Measurements from ENCODE around the gene CDADC1. TPM values are rescaled to one million over a fixed set of nuclear protein-coding genes. Genes with fewer than 3 reads are reported as not detected.

CDADC1 gene
- total RNA-seq, 6 experiments from 2014 or later = 2.2 to 10.1 (median 5.4) TPM

- intact Hi-C loops (cut with DNase I) = no loop called here
- no peaks in the 10 kb centered on the region for H3K9me3 ChIP-seq
- no peak overlapping the region for H3K27ac ChIP-seq
- H3K27me3 ChIP-seq = no peaks in the 10 kb centered on the region
- no peaks in the 10 kb centered on the region for H3K36me3 ChIP-seq
- no peak for TF ChIP-seq POLR2A (IDR thresholded peaks at IDR 0.05)
- no peak for TF ChIP-seq CTCF (IDR thresholded peaks at IDR 0.05)
- ATAC-seq (no peak), DNase-seq (no peak)
- H3K4me1 ChIP-seq = peaks cover 0 to 10% (median 4%) of the 10 kb centered on the region in 4 donors
- WGBS (ENCODE audit: insufficient coverage, low coverage, low lambda C conversion rate, missing lambda C conversion rate) = 52% methylated on average over 5 of the region's 5 CpGs
- H3K4me3 ChIP-seq = no peak overlapping the region
These were observed 21.1 kb upstream of the CDADC1 start for GRCh38 chr13:49226613-49227012.

GRCh38 chr13:49234741-49235140, 13.0 kb upstream of the CDADC1 start:
- 57% methylated on average over 3 of the region's 3 CpGs for WGBS (ENCODE audit: insufficient coverage, low coverage, low lambda C conversion rate, missing lambda C conversion rate)
- Histone ChIP-seq H3K36me3 (no peaks in the 10 kb centered on the region), H3K27me3 (no peaks in the 10 kb centered on the region), H3K27ac (no peak overlapping the region), H3K4me1 (peaks cover 0 to 11% (median 0%) of the 10 kb centered on the region in 4 donors), H3K9me3 (no peaks in the 10 kb centered on the region), H3K4me3 (no peak overlapping the region)
- DNase-seq (no peak), ATAC-seq (peak in 3 of 4 donors; percentile 35 to 84 (median 37))
- intact Hi-C loops (cut with DNase I) = no loop called here
- no peak for TF ChIP-seq POLR2A (IDR thresholded peaks at IDR 0.05)
- no peak for TF ChIP-seq CTCF (IDR thresholded peaks at IDR 0.05)

GRCh38 chr13:49235856-49236431, 11.8 kb upstream of the CDADC1 start:
- Histone ChIP-seq H3K27ac (peak overlapping the region in 1 of 3 donors; percentile 9), H3K4me3 (no peak overlapping the region), H3K36me3 (no peaks in the 10 kb centered on the region), H3K9me3 (no peaks in the 10 kb centered on the region), H3K4me1 (peaks cover 0 to 11% (median 0%) of the 10 kb centered on the region in 4 donors), H3K27me3 (no peaks in the 10 kb centered on the region)
- peak; percentile 39 to 73 (median 44) for ATAC-seq
- TF ChIP-seq POLR2A (IDR thresholded peaks at IDR 0.05) = no peak
- TF ChIP-seq CTCF (IDR thresholded peaks at IDR 0.05) = no peak
- 62% methylated on average over 6 of the region's 6 CpGs for WGBS (ENCODE audit: insufficient coverage, low coverage, low lambda C conversion rate, missing lambda C conversion rate)
- no peak for DNase-seq
- intact Hi-C loops (cut with DNase I) = no loop called here

GRCh38 chr13:49238621-49239020, 9.1 kb upstream of the CDADC1 start:
- Histone ChIP-seq H3K27ac (no peak overlapping the region), H3K9me3 (no peaks in the 10 kb centered on the region), H3K36me3 (no peaks in the 10 kb centered on the region), H3K4me3 (no peak overlapping the region), H3K4me1 (peaks cover 0 to 11% (median 0%) of the 10 kb centered on the region in 4 donors), H3K27me3 (no peaks in the 10 kb centered on the region)
- TF ChIP-seq CTCF (IDR thresholded peaks at IDR 0.05) (no peak), POLR2A (IDR thresholded peaks at IDR 0.05) (no peak)
- intact Hi-C loops (cut with DNase I) = no loop called here
- DNase-seq (no peak), ATAC-seq (no peak)
- 100% methylated on average over 2 of the region's 2 CpGs for WGBS (ENCODE audit: insufficient coverage, low coverage, low lambda C conversion rate, missing lambda C conversion rate)

All from right lobe of liver (tissue), 6 donors.